ENCODE data around the gene HRH3.

DNA sequence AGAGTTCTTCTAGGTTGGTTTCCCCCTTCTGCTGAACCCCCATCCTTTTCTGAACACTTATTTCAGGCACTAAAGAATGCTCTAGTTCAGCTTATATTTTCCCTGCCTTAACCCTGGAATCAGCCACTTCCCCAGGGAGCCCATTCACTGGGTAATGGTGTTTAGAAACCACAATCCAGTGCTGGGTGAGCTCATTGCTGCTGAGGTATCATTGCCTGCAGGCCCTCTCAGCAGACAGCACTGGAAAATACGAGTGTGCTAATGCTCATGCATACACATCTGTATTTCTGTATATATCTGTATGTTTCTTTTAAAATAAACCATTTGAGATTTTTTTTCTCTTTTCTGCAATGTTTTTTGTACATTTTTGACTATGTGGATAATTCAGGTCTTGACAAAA lies 45.3 kb upstream of the HRH3 start:
- TF ChIP-seq CTCF (IDR thresholded peaks at IDR 0.05; ENCODE audit: poor library complexity, severe bottlenecking) (no peak), TAF1 (IDR thresholded peaks at IDR 0.05; ENCODE audit: low read depth) (no peak), EZH2 (IDR thresholded peaks at IDR 0.05; ENCODE audit: borderline replicate concordance, insufficient read depth, low read length, poor library complexity, severe bottlenecking) (no peak), POLR2AphosphoS5 (IDR thresholded peaks at IDR 0.05) (no peak), MXI1 (conservative IDR thresholded peaks at IDR 0.05; ENCODE audit: poor library complexity, severe bottlenecking) (no peak), RAD21 (conservative IDR thresholded peaks at IDR 0.05) (no peak), REST (IDR thresholded peaks at IDR 0.05; ENCODE audit: borderline replicate concordance) (no peak), SMC3 (conservative IDR thresholded peaks at IDR 0.05; ENCODE audit: poor library complexity) (no peak)
